HepG2 (cell line): ENCODE results near the gene SPAG9. TPM values are rescaled to one million over a fixed set of nuclear protein-coding genes. Genes with fewer than 3 reads are reported as not detected.

ENCODE experiments used
- BRD4 ChIP-seq: sonication (generic); formaldehyde crosslinking; IDR thresholded peaks from 2 replicates; pipeline ENCODE4 v1.4.0; 2020; ENCODE audit warnings: missing genetic modification reagents
- IKZF1 ChIP-seq: fragments of 450-650 bp; IDR thresholded peaks from 2 replicates; pipeline ENCODE4 v1.7.1; 2016
- IRF2 ChIP-seq: IDR thresholded peaks from 2 replicates; pipeline ENCODE4 v1.6.1; 2018; ENCODE audit warnings: missing genetic modification reagents, missing compliant biosample characterization
- MIXL1 ChIP-seq: IDR thresholded peaks from 2 replicates; pipeline ENCODE4 v1.6.1; 2016
- MTF2 ChIP-seq: sonication (generic); formaldehyde crosslinking; IDR thresholded peaks from 2 replicates; pipeline ENCODE4 v1.5.0; 2020; ENCODE audit warnings: missing genetic modification reagents, borderline replicate concordance
- NR2C2 ChIP-seq: sonication (generic); formaldehyde crosslinking; IDR thresholded peaks from 2 replicates; pipeline ENCODE4 v1.4.0; 2020; ENCODE audit warnings: missing genetic modification reagents, mild to moderate bottlenecking, moderate library complexity, borderline replicate concordance
- PLRG1 ChIP-seq: fragments of 450-650 bp; conservative IDR thresholded peaks from 2 replicates; pipeline ENCODE4 v1.6.1; 2016
- RXRA ChIP-seq: sonication (generic); formaldehyde crosslinking; IDR thresholded peaks from 2 replicates; pipeline ENCODE4 v1.5.1; 2020; ENCODE audit warnings: missing genetic modification reagents
- SNRNP70 ChIP-seq: fragments of 200-400 bp; formaldehyde crosslinking; IDR thresholded peaks from 2 replicates; pipeline ENCODE4 v1.6.1; 2017; ENCODE audit warnings: mild to moderate bottlenecking, low read depth, low read length, moderate library complexity
- SPEN ChIP-seq: sonication (generic); formaldehyde crosslinking; IDR thresholded peaks from 2 replicates; pipeline ENCODE4 v1.5.1; 2020; ENCODE audit warnings: low read depth, mild to moderate bottlenecking, missing genetic modification reagents
- TAF1 ChIP-seq: sonication (generic); formaldehyde crosslinking; IDR thresholded peaks from 2 replicates; pipeline ENCODE4 v1.4.0; 2020; ENCODE audit warnings: missing genetic modification reagents
- ZFY ChIP-seq: sonication (generic); formaldehyde crosslinking; IDR thresholded peaks from 2 replicates; pipeline ENCODE4 v1.4.0; 2020; ENCODE audit warnings: missing genetic modification reagents
- ZKSCAN8 ChIP-seq: IDR thresholded peaks from 2 replicates; pipeline ENCODE4 v1.6.1; 2016; ENCODE audit warnings: borderline replicate concordance, missing genetic modification reagents, missing compliant biosample characterization
- ZNF138 ChIP-seq: sonication (generic); formaldehyde crosslinking; IDR thresholded peaks from 2 replicates; pipeline ENCODE4 v1.5.0; 2020; ENCODE audit warnings: mild to moderate bottlenecking, low read depth, missing genetic modification reagents
- ZNF251 ChIP-seq: sonication (generic); formaldehyde crosslinking; IDR thresholded peaks from 2 replicates; pipeline ENCODE4 v1.9.0; 2021; ENCODE audit warnings: mild to moderate bottlenecking, missing genetic modification reagents
- ZNF530 ChIP-seq: sonication (generic); formaldehyde crosslinking; IDR thresholded peaks from 2 replicates; pipeline ENCODE4 v1.5.0; 2020; ENCODE audit warnings: low read depth, mild to moderate bottlenecking, missing genetic modification reagents
- ZNF761 ChIP-seq: sonication (generic); formaldehyde crosslinking; conservative IDR thresholded peaks from 2 replicates; pipeline ENCODE4 v1.4.0; 2020; ENCODE audit warnings: mild to moderate bottlenecking, missing genetic modification reagents
- polyA plus RNA-seq, 8 experiments: library from polyadenylated mRNA; depleted of rRNA in 3 of 8; stranded (reverse) in 7 of 8; unstranded in 1 of 8; fragments of >200 nt; fragmentation: Illumina TruSeq in 4 of 8; extraction: Trizol in 4 of 8; gene quantifications; 2 replicates each; pipeline versions ENCODE4 v1.2.1 to v1.2.3, GENCODE V29; 2011 to 2016; ENCODE audit warnings: low read depth in 4 of 8, missing spikeins in 1 of 8, mixed read lengths in 1 of 8; ENCODE audit not compliant: insufficient read depth in 1 of 8
- total RNA-seq, 5 experiments: library from RNA; depleted of rRNA; stranded (reverse); fragments of >200 nt; fragmentation: Illumina TruSeq; extraction: Trizol; gene quantifications; 2 replicates each; pipeline ENCODE4 v1.2.3, GENCODE V29; 2016; ENCODE audit warnings: low read depth in 1 of 5
- TF ChIP-seq, protein P1 (sequence below): sonication (generic); formaldehyde crosslinking; IDR thresholded peaks from 2 replicates; pipeline ENCODE4 v1.5.1; 2020; ENCODE audit warnings: mild to moderate bottlenecking, missing genetic modification reagents, borderline replicate concordance
- TF ChIP-seq, protein P2 (sequence below): sonication (generic); formaldehyde crosslinking; IDR thresholded peaks from 2 replicates; pipeline ENCODE4 v1.8.0; 2022; ENCODE audit warnings: missing genetic modification reagents, mild to moderate bottlenecking, inconsistent platforms, borderline replicate concordance
- TF ChIP-seq, protein P3 (sequence below): sonication (generic); formaldehyde crosslinking; IDR thresholded peaks from 2 replicates; pipeline ENCODE4 v1.8.1; 2023; ENCODE audit warnings: mild to moderate bottlenecking, missing genetic modification reagents
- TF ChIP-seq, protein P4 (sequence below): sonication (generic); formaldehyde crosslinking; IDR thresholded peaks from 2 replicates; pipeline ENCODE4 v1.5.1; 2020; ENCODE audit warnings: missing genetic modification reagents, mild to moderate bottlenecking, borderline replicate concordance

Gene SPAG9
- total and polyA plus RNA-seq, 2 of the 13 experiments (the other 11 are each of a cell fraction or from before 2014, with no cell fraction given) = 43.2 to 78.6 TPM

DNA sequence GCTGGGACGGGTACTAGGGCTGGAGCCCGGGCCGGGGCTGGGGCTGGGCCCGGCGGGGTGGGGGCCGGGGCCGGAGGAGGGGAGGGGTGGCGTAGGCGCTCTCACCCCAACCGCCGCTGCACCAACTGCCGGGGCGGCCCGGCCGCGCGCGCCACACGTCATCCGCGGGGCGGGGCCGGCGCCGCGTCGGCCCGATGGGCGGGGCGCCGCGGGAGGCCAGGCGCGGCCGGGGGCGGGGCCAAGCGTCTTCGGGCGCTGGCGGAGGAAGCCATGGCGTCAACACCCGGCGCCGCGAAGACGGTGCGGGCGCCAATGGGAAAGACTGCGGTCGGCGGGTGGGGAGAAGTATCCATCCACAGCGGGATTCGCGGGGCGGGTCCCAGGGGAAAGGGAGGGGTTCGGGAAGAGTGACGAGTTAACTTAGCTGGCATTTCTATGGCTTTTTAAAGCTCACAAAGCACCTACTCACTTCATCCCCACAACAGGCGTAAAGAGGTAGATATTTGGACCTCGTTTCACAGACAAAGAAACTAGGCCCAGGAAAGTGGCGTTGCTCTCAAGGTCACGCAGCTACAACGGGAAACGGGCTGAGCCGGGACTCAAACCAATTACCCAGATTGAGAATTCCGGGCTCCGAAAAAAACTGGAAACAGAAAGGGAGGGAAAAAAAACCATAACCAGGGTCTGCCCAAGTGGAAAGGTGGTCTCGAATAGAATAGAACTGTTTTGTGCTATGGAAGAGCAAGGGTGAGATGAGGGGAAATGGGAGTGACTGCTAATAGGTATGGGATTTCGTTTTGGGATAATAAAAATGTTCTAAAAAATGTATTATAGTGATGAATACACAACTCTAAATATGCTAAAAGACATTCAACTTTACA lies at the start of gene SPAG9 (continued):
- TF ChIP-seq SPEN (CRISPR knock-in tag) (peak; percentile 55), ZKSCAN8 (CRISPR knock-in tag) (no peak; the same call in 1 of the 2 replicates), PLRG1 (no peak), IRF2 (CRISPR knock-in tag) (no peak), BRD4 (CRISPR knock-in tag) (no peak; the same call in 1 of the 2 replicates), ZNF530 (no peak), ZFY (CRISPR knock-in tag) (peak; percentile 47), TAF1 (CRISPR knock-in tag) (peak; percentile 43; the same call in 1 of the 2 replicates), ZNF761 (CRISPR knock-in tag) (no peak; the same call in none of the 2 replicates), ZNF138 (CRISPR knock-in tag) (no peak), SNRNP70 (no peak), RXRA (CRISPR knock-in tag) (no peak), ZNF251 (CRISPR knock-in tag) (no peak), IKZF1 (no peak), NR2C2 (no peak), MIXL1 (CRISPR knock-in tag) (peak; percentile 69), MTF2 (CRISPR knock-in tag) (0 out of 2 replicates have a peak, but pooled peaks have one; percentile 3)
- TF ChIP-seq, protein P1, sequence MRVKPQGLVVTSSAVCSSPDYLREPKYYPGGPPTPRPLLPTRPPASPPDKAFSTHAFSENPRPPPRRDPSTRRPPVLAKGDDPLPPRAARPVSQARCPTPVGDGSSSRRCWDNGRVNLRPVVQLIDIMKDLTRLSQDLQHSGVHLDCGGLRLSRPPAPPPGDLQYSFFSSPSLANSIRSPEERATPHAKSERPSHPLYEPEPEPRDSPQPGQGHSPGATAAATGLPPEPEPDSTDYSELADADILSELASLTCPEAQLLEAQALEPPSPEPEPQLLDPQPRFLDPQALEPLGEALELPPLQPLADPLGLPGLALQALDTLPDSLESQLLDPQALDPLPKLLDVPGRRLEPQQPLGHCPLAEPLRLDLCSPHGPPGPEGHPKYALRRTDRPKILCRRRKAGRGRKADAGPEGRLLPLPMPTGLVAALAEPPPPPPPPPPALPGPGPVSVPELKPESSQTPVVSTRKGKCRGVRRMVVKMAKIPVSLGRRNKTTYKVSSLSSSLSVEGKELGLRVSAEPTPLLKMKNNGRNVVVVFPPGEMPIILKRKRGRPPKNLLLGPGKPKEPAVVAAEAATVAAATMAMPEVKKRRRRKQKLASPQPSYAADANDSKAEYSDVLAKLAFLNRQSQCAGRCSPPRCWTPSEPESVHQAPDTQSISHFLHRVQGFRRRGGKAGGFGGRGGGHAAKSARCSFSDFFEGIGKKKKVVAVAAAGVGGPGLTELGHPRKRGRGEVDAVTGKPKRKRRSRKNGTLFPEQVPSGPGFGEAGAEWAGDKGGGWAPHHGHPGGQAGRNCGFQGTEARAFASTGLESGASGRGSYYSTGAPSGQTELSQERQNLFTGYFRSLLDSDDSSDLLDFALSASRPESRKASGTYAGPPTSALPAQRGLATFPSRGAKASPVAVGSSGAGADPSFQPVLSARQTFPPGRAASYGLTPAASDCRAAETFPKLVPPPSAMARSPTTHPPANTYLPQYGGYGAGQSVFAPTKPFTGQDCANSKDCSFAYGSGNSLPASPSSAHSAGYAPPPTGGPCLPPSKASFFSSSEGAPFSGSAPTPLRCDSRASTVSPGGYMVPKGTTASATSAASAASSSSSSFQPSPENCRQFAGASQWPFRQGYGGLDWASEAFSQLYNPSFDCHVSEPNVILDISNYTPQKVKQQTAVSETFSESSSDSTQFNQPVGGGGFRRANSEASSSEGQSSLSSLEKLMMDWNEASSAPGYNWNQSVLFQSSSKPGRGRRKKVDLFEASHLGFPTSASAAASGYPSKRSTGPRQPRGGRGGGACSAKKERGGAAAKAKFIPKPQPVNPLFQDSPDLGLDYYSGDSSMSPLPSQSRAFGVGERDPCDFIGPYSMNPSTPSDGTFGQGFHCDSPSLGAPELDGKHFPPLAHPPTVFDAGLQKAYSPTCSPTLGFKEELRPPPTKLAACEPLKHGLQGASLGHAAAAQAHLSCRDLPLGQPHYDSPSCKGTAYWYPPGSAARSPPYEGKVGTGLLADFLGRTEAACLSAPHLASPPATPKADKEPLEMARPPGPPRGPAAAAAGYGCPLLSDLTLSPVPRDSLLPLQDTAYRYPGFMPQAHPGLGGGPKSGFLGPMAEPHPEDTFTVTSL (CRISPR knock-in tag) = no peak
- TF ChIP-seq, protein P2, sequence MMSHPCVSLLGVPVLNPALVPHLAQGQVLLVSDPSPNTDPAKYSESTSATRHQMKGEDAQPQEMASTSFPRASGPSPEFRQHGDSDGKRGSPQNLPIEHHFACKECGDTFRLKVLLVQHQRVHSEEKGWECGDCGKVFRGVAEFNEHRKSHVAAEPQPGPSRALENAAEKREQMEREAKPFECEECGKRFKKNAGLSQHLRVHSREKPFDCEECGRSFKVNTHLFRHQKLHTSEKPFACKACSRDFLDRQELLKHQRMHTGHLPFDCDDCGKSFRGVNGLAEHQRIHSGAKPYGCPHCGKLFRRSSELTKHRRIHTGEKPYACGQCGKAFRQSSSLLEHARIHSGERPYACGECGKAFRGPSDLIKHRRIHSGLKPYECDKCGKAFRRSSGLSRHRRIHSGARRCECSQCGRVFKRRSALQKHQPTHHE (CRISPR knock-in tag) = no peak
- TF ChIP-seq, protein P3, sequence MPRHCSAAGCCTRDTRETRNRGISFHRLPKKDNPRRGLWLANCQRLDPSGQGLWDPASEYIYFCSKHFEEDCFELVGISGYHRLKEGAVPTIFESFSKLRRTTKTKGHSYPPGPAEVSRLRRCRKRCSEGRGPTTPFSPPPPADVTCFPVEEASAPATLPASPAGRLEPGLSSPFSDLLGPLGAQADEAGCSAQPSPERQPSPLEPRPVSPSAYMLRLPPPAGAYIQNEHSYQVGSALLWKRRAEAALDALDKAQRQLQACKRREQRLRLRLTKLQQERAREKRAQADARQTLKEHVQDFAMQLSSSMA = no peak
- TF ChIP-seq, protein P4, sequence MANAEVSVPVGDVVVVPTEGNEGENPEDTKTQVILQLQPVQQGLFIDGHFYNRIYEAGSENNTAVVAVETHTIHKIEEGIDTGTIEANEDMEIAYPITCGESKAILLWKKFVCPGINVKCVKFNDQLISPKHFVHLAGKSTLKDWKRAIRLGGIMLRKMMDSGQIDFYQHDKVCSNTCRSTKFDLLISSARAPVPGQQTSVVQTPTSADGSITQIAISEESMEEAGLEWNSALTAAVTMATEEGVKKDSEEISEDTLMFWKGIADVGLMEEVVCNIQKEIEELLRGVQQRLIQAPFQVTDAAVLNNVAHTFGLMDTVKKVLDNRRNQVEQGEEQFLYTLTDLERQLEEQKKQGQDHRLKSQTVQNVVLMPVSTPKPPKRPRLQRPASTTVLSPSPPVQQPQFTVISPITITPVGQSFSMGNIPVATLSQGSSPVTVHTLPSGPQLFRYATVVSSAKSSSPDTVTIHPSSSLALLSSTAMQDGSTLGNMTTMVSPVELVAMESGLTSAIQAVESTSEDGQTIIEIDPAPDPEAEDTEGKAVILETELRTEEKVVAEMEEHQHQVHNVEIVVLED (CRISPR knock-in tag) = peak; percentile 83
